ENCODE data around the gene PRRT2.

DNA sequence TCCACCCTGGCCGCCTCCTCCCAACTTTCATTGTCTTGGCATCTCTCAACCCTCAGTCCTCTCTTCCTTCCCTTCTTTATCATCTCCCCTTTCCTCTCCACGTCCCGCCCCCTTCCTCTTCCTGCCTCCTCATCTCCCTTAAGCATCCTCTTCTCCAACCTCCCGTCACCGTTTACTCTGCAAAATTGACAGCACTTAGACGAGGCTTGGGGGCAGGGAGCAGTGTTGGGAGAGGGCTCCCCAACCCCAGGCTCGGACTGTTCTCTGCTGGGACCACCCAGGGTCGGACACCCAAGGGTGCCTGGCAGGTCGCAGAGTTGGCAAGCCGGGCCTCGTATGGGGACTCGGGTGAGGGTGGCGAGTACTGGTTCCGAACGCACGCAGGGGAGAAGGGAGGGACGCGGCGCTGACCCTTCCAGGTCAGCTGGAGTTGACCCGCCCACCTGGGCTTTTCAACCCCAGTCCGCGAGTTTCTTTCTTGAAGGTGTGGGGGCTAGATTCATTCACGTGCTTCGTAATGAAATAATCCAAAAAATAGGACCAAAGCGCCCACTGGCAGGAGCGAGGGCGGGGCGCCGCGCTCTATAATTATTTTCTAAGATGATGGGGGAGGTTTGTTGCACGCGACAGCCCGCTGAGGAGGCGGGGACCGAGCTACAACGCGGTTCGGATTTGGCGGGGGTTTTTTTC lies 3.2 kb downstream of the PRRT2 start:
- TF ChIP-seq, protein P1, sequence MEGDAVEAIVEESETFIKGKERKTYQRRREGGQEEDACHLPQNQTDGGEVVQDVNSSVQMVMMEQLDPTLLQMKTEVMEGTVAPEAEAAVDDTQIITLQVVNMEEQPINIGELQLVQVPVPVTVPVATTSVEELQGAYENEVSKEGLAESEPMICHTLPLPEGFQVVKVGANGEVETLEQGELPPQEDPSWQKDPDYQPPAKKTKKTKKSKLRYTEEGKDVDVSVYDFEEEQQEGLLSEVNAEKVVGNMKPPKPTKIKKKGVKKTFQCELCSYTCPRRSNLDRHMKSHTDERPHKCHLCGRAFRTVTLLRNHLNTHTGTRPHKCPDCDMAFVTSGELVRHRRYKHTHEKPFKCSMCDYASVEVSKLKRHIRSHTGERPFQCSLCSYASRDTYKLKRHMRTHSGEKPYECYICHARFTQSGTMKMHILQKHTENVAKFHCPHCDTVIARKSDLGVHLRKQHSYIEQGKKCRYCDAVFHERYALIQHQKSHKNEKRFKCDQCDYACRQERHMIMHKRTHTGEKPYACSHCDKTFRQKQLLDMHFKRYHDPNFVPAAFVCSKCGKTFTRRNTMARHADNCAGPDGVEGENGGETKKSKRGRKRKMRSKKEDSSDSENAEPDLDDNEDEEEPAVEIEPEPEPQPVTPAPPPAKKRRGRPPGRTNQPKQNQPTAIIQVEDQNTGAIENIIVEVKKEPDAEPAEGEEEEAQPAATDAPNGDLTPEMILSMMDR (IDR thresholded peaks at IDR 0.05): no peak
- no peak for TF ChIP-seq ZFX (IDR thresholded peaks at IDR 0.05; ENCODE audit: borderline replicate concordance)

Measured in 22Rv1 (cell line).